HG03139 (cell line): ENCODE data around the gene CCDC187.
"Not testable (repeated sequence)": the region's sequence is repeated elsewhere in the genome, so short reads cannot be mapped to it uniquely, and the experiment has no call there.

Experiments
- ATAC-seq: cut with Tn5 transposase; IDR thresholded peaks from one replicate; pipeline ENCODE4 v1.9.1; 2021; ENCODE audit not compliant: unreplicated experiment

The CCDC187 gene

GRCh38 chr9:136273921-136274785 is 29.7 kb downstream of the CCDC187 start:
- no peak for ATAC-seq

GRCh38 chr9:136273244-136273865 is 30.5 kb downstream of the CCDC187 start:
- ATAC-seq: no peak

- ATAC-seq: no peak
Measured at GRCh38 chr9:136270173-136270705, 33.7 kb downstream of the CCDC187 start.

GRCh38 chr9:136268735-136269134 is 35.2 kb downstream of the CCDC187 start:
- no peak for ATAC-seq

- ATAC-seq: no peak
Measured at GRCh38 chr9:136268318-136268717, 35.6 kb downstream of the CCDC187 start.

- no peak for ATAC-seq
Measured at GRCh38 chr9:136267261-136268111, 36.4 kb downstream of the CCDC187 start.

- not testable (repeated sequence) for ATAC-seq
Measured at GRCh38 chr9:136266641-136267040, 37.3 kb downstream of the CCDC187 start.

GRCh38 chr9:136265561-136266355 is 38.1 kb downstream of the CCDC187 start:
- no peak for ATAC-seq

- ATAC-seq: no peak
Measured at GRCh38 chr9:136264441-136265405, 39.2 kb downstream of the CCDC187 start.

GRCh38 chr9:136264031-136264430 is 39.9 kb downstream of the CCDC187 start:
- ATAC-seq: no peak

- no peak for ATAC-seq
Measured at GRCh38 chr9:136262671-136263178, 41.2 kb downstream of the CCDC187 start.

- ATAC-seq: no peak
Measured at GRCh38 chr9:136261686-136262430, 42.0 kb downstream of the CCDC187 start.

- no peak for ATAC-seq
Measured at GRCh38 chr9:136260936-136261472, 42.9 kb downstream of the CCDC187 start.

- no peak for ATAC-seq
Measured at GRCh38 chr9:136260521-136260920, 43.4 kb downstream of the CCDC187 start.

GRCh38 chr9:136259836-136260235 is 44.1 kb downstream of the CCDC187 start:
- no peak for ATAC-seq

GRCh38 chr9:136259517-136259813 is 44.4 kb downstream of the CCDC187 start:
- no peak for ATAC-seq

- ATAC-seq: no peak
Measured at GRCh38 chr9:136258786-136259516, 44.9 kb downstream of the CCDC187 start.

- ATAC-seq: no peak
Measured at GRCh38 chr9:136258299-136258625, 45.6 kb downstream of the CCDC187 start.
